ENCODE results near the gene EEF1AKMT1.

Gene EEF1AKMT1

GRCh38 chr13:20680416-20681080, 93.2 kb downstream of the EEF1AKMT1 start:
- Histone ChIP-seq H3K27ac (no peak overlapping the region), H3K36me3 (replicated peaks) (no peaks in the 10 kb centered on the region), H3K4me3 (ENCODE audit: low read depth, low read length) (no peak overlapping the region), H3K27me3 (replicated peaks) (no peaks in the 10 kb centered on the region)
- no peak for TF ChIP-seq CTCF (IDR thresholded peaks at IDR 0.05; ENCODE audit: low read depth, low read length, missing control alignments)
- in situ Hi-C loops (cut with HindIII; ENCODE audit: low pct_ligation_motif_present, low sequenced_read_pairs), result no loop called here
- DNase-seq, result no peak

- Histone ChIP-seq H3K27me3 (replicated peaks) (no peaks in the 10 kb centered on the region), H3K36me3 (replicated peaks) (no peaks in the 10 kb centered on the region)
- in situ Hi-C loops (cut with HindIII; ENCODE audit: low pct_ligation_motif_present, low sequenced_read_pairs), result no loop called here
Observed at GRCh38 chr13:20679879-20680278, 93.9 kb downstream of the EEF1AKMT1 start.

More at GRCh38 chr13:20679879-20680278, 93.9 kb downstream of the EEF1AKMT1 start:
- Histone ChIP-seq H3K4me3 (ENCODE audit: low read depth, low read length) (no peak overlapping the region), H3K27ac (no peak overlapping the region)
- TF ChIP-seq CTCF (IDR thresholded peaks at IDR 0.05; ENCODE audit: low read depth, low read length, missing control alignments), result no peak
- DNase-seq, result no peak
